NAMALWA (cell line): ENCODE data around the gene KBTBD13.

ENCODE experiments used
- DNase-seq: peaks from one replicate; pipeline ENCODE4 v3.0.0-alpha.2; 2015; ENCODE audit warnings: low spot score

The KBTBD13 gene

GRCh38 chr15:65115086-65115485 lies 38.5 kb downstream of the KBTBD13 start, which contains the start of gene UBAP1L:
TSS of gene UBAP1L (minus strand) at chr15:65115200. CDS start at chr15:65106215, 8,985 bp downstream.
- DNase-seq, result no peak

DNA sequence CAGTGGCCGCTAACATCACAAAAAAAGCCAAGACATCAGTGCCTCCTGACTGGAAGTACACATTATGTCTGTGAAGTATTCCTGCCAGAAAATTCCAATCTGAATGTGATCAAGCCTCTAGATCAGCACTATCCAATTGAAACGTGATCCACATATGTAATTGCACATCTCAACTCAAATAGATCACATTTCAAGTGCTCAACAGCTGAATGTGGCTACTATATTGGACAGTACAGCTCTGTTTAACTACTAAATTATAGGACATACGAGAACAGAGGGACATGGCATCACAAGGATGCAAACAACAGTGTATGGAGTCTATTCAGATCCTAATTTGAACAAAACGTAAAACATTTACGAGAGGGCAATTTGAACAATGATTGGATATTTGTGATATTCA lies 39.0 kb downstream of the KBTBD13 start:
- DNase-seq, result no peak
